MM.1S (cell line): ENCODE results near the gene RADIL.

Experiments used
- EZH2 ChIP-seq: fragments of 300-600 bp; sonication (generic); optimal IDR thresholded peaks from 2 replicates; pipeline ENCODE3; 2017; ENCODE audit warnings: low read depth, mild to moderate bottlenecking, antibody characterized with exemption, low read length, mixed read lengths
- EZH2phosphoT487 ChIP-seq: fragments of 300-600 bp; sonication (generic); IDR thresholded peaks from 2 replicates; pipeline ENCODE4 v1.6.1; 2018; ENCODE audit warnings: antibody characterized with exemption, low read length
- TF ChIP-seq, protein P1 (sequence below): fragments of 300-600 bp; sonication (generic); IDR thresholded peaks from 2 replicates; pipeline ENCODE4 v1.5.1; 2016; ENCODE audit warnings: antibody characterized with exemption, low read length, mixed read lengths

GRCh38 chr7:4779118-4779517 is 104.4 kb downstream of the RADIL start:
- TF ChIP-seq, protein P1, sequence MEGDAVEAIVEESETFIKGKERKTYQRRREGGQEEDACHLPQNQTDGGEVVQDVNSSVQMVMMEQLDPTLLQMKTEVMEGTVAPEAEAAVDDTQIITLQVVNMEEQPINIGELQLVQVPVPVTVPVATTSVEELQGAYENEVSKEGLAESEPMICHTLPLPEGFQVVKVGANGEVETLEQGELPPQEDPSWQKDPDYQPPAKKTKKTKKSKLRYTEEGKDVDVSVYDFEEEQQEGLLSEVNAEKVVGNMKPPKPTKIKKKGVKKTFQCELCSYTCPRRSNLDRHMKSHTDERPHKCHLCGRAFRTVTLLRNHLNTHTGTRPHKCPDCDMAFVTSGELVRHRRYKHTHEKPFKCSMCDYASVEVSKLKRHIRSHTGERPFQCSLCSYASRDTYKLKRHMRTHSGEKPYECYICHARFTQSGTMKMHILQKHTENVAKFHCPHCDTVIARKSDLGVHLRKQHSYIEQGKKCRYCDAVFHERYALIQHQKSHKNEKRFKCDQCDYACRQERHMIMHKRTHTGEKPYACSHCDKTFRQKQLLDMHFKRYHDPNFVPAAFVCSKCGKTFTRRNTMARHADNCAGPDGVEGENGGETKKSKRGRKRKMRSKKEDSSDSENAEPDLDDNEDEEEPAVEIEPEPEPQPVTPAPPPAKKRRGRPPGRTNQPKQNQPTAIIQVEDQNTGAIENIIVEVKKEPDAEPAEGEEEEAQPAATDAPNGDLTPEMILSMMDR = no peak
- TF ChIP-seq EZH2phosphoT487 (no peak), EZH2 (no peak)
